ENCODE results near the gene ZFTA. TPM values are rescaled to one million over a fixed set of nuclear protein-coding genes. Genes with fewer than 3 reads are reported as not detected.

ZFTA gene
- total RNA-seq, 2 donors from 2014 or later = 21.2 to 27.5 TPM

GRCh38 chr11:63767565-63768236 lies 874 bp downstream of the ZFTA start:
- no peak for TF ChIP-seq CTCF (IDR thresholded peaks at IDR 0.05)
- Histone ChIP-seq H3K9me3 (no peaks in the 10 kb centered on the region), H3K27me3 (replicated peaks; ENCODE audit: insufficient read depth) (no peaks in the 10 kb centered on the region), H3K27ac (peak overlapping the region; percentile 67 to 72), H3K4me3 (peak overlapping the region; percentile 91), H3K36me3 (no peaks in the 10 kb centered on the region), H3K4me1 (ENCODE audit: control insufficient read depth in 1 of 2, low read depth in 2 of 2) (peaks cover 14 to 32% of the 10 kb centered on the region in 2 donors)
- DNase-seq (ENCODE audit: low spot score) (peak; percentile 50), ATAC-seq (ENCODE audit: insufficient number of reproducible peaks, low FRiP score, low read depth) (peak; percentile 72)

GRCh38 chr11:63767267-63767564 lies 1.4 kb downstream of the ZFTA start:
- no peaks in the 10 kb centered on the region for H3K36me3 ChIP-seq
- DNase-seq (ENCODE audit: low spot score) (no peak), ATAC-seq (ENCODE audit: insufficient number of reproducible peaks, low FRiP score, low read depth) (no peak)
- H3K4me3 ChIP-seq = peak overlapping the region; percentile 91
- H3K9me3 ChIP-seq = no peaks in the 10 kb centered on the region
- H3K27me3 ChIP-seq (replicated peaks; ENCODE audit: insufficient read depth) = no peaks in the 10 kb centered on the region
- no peak for TF ChIP-seq CTCF (IDR thresholded peaks at IDR 0.05)
- peaks cover 14 to 36% of the 10 kb centered on the region in 2 donors for H3K4me1 ChIP-seq (ENCODE audit: control insufficient read depth in 1 of 2, low read depth in 2 of 2)
- H3K27ac ChIP-seq = peak overlapping the region; percentile 67 to 72

GRCh38 chr11:63766531-63767235 lies 1.9 kb downstream of the ZFTA start:
- Histone ChIP-seq H3K36me3 (no peaks in the 10 kb centered on the region), H3K4me3 (peak overlapping the region; percentile 91), H3K4me1 (ENCODE audit: control insufficient read depth in 1 of 2, low read depth in 2 of 2) (peaks cover 14 to 40% of the 10 kb centered on the region in 2 donors), H3K27me3 (replicated peaks; ENCODE audit: insufficient read depth) (no peaks in the 10 kb centered on the region), H3K9me3 (no peaks in the 10 kb centered on the region), H3K27ac (peak overlapping the region; percentile 67 to 72)
- DNase-seq (ENCODE audit: low spot score) (no peak), ATAC-seq (ENCODE audit: insufficient number of reproducible peaks, low FRiP score, low read depth) (no peak)
- no peak for TF ChIP-seq CTCF (IDR thresholded peaks at IDR 0.05)

GRCh38 chr11:63765688-63766241 lies 2.8 kb downstream of the ZFTA start:
- peak overlapping the region in 1 of 2 donors; percentile 3 for H3K27ac ChIP-seq
- TF ChIP-seq CTCF (IDR thresholded peaks at IDR 0.05) = no peak
- H3K9me3 ChIP-seq = no peaks in the 10 kb centered on the region
- no peak for ATAC-seq (ENCODE audit: insufficient number of reproducible peaks, low FRiP score, low read depth)
- no peaks in the 10 kb centered on the region for H3K36me3 ChIP-seq
- H3K4me1 ChIP-seq (ENCODE audit: control insufficient read depth in 1 of 2, low read depth in 2 of 2) = peaks cover 14 to 40% of the 10 kb centered on the region in 2 donors
- no peak overlapping the region for H3K4me3 ChIP-seq
- no peaks in the 10 kb centered on the region for H3K27me3 ChIP-seq (replicated peaks; ENCODE audit: insufficient read depth)
- no peak for DNase-seq (ENCODE audit: low spot score)

Data from thoracic aorta (tissue), 2 donors.